Keratinocyte (primary cell): ENCODE results near the gene DNAJC12.

ENCODE experiments used
- CTCF ChIP-seq, 3 experiments: IDR thresholded peaks in 1 of 3; conservative IDR thresholded peaks in 1 of 3; optimal IDR thresholded peaks in 1 of 3; 2 replicates in 2 of 3; 3 replicates in 1 of 3; pipeline versions ENCODE3 to v1.5.1; 2011; ENCODE audit warnings: low read length in 3 of 3, mild to moderate bottlenecking in 3 of 3, moderate library complexity in 2 of 3, control low read depth in 1 of 3, inconsistent platforms in 1 of 3; ENCODE audit not compliant: insufficient read depth in 2 of 3; ENCODE audit errors: extremely low read depth in 1 of 3
- EZH2 ChIP-seq: IDR thresholded peaks from one replicate; pipeline ENCODE4 v1.6.1; 2012; ENCODE audit warnings: inconsistent platforms, mild to moderate bottlenecking, low read length, moderate library complexity

GRCh38 chr10:67852761-67853160 lies 14.8 kb upstream of the DNAJC12 start:
- no peak for TF ChIP-seq CTCF (optimal IDR thresholded peaks at IDR 0.05 in 1 of 3, IDR thresholded peaks at IDR 0.05 in 1 of 3, conservative IDR thresholded peaks at IDR 0.05 in 1 of 3; ENCODE audit: extremely low read depth in 1 of 3, insufficient read depth in 2 of 3, low read length in 3 of 3)
- no peak for TF ChIP-seq EZH2
